ENCODE data around the gene TGDS.
"Not testable (repeated sequence)": the region's sequence is repeated elsewhere in the genome, so short reads cannot be mapped to it uniquely, and the experiment has no call there.

Gene TGDS, protein sequence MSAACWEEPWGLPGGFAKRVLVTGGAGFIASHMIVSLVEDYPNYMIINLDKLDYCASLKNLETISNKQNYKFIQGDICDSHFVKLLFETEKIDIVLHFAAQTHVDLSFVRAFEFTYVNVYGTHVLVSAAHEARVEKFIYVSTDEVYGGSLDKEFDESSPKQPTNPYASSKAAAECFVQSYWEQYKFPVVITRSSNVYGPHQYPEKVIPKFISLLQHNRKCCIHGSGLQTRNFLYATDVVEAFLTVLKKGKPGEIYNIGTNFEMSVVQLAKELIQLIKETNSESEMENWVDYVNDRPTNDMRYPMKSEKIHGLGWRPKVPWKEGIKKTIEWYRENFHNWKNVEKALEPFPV

DNA sequence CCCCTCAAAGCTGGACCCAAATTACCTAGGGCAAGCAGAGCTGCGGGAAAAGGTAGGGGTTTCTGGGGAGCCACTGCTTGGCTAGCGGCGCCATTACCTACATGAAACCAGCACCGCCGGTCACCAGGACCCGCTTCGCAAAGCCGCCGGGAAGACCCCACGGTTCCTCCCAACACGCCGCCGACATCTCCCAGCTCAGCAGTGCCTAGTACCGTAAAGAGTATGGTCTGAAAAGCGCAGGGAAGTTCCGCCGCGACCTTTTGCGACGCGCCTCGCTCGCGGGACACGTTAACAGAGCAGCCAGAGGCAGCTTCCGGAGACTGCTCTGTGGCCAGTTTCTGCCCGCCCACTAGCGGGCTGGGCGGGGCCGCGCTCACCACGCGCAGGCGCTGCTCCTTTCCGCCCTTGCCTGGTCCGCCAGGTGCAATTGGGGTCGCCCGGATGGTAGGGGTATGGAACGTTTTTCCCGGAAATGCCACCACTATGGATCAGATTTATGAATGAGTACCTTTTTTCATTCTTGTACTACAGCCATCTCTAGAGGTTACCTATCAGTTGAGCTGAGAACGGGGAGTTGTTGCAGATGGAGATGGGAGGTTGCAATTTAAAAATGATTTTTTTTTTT, at the start of gene TGDS:
Gene TGDS, minus strand, starts transcription at position 203 of the 625 bp plus-strand sequence. Its CDS starts 16 bp downstream, at position 187.
- peak; percentile 75 to 98 (median 88) for DNase-seq
- intact Hi-C loops (cut with DNase I), result loop anchor here (5.0 kb wide), 1 partner anchor 44 kb away; no protein-coding TSS in a partner anchor

DNA sequence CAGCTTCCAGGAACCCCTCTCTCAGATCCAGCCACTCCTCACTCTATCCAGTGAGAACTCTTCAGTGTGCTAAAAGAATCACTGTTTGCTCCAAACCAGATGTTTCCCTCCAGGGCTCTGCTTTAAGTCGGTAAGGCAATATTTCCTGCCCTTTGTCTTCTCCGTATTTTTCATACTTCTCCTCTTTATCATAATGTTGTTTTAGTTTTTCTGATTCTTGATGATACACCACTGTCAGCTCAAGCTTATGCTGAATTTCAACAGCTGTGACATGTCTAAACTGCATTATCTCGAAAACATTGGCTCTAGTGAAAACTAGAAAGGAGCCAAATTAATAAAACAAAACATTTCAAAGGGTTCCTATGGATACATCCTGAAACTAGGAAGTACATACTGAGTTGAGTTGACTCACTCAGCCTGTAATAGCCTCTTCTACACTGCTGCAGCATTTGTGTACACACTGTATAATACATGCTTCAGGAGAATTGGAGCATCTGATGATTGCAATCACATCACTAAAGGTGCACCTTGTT, 45.5 kb upstream of the TGDS start:
- DNase-seq, result no peak

DNA sequence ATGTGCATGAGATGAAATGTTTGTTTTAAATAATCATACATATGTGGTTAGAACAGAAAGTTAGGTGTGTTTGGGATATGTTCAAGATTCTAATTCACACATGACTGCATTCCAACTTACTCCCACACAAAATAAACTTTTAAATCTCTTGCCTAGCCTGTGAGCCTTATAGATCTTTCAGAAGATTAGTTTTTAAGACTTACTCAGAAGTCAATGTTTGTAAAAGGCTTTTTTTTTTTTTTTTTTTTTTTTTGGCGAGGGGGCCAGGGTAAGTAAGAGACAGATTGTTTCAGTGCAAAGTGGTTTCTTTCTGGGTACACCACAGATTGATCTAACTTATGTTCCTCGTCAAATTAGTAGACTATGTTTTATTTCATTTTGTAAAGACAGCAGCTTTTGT, 44.8 kb upstream of the TGDS start:
- intact Hi-C loops (cut with DNase I), result no loop called here
- DNase-seq, result no peak

More for the DNA sequence above, 45.5 kb upstream of the TGDS start:
- intact Hi-C loops (cut with DNase I), result no loop called here

DNA sequence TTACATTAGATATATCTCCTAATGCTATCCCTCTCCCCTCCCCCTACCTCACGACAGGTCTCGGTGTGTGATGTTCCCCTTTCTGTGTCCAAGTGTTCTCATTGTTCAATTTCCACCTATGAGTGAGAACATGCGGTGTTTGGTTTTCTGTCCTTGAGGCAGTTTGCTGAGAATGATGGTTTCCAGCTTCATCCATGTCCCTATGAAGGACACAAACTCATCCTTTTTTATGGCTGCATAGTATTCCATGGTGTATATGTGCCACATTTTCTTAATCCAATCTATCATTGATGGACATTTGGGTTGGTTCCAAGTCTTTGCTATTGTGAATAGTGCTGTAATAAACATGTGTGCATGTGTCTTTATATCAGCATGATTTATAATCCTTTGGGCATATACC, 41.7 kb upstream of the TGDS start:
- DNase-seq; intact Hi-C loops (cut with DNase I): not testable (repeated sequence)

DNA sequence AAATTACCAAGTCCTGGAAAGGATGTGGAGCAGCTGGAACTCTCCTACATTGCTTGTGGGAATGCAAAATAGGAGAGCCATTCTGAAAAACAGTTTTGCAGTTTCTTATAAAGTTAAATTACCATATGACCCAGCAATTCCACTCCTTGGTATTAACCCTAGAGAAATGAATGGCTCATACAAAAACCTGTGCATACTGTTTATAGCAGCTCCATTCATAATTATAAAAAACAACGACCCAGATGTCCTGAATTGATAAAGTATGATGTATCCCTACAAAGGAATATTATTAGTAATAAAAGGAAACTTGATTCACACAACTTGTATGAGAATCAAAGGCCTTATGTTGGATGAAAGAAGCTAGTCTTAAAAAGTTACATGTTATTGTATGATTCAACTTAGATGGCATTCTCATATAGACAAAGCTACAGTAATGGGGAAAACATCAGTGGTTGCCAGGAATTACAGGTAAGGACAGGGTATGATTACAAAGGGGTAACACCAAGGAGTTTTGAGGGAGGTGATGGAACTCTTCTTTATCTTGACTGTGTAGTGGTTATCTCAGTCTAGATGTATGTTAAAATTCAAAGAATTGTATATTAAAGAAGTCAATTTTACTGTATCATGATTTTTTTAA, 41.1 kb upstream of the TGDS start:
- intact Hi-C loops (cut with DNase I), result no loop called here
- no peak for DNase-seq

DNA sequence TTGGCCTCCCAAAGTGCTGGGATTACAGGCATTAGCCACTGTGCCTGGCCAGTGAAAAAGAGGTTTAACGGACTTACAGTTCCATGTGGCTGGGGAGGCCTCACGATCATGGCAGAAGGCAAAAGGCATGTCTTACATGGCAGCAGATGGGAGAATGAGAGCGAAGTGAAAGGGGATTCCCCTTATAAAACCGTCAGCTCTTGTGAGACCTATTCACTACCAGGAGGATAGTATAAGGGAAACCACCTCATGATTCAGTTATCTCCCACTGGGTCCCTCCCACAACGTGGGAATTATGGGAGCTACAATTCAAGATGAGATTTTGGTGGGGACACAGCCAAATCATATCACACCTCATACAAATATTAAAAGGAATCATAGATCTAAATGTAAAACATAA, 40.1 kb upstream of the TGDS start:
- DNase-seq; intact Hi-C loops (cut with DNase I): not testable (repeated sequence)

DNA sequence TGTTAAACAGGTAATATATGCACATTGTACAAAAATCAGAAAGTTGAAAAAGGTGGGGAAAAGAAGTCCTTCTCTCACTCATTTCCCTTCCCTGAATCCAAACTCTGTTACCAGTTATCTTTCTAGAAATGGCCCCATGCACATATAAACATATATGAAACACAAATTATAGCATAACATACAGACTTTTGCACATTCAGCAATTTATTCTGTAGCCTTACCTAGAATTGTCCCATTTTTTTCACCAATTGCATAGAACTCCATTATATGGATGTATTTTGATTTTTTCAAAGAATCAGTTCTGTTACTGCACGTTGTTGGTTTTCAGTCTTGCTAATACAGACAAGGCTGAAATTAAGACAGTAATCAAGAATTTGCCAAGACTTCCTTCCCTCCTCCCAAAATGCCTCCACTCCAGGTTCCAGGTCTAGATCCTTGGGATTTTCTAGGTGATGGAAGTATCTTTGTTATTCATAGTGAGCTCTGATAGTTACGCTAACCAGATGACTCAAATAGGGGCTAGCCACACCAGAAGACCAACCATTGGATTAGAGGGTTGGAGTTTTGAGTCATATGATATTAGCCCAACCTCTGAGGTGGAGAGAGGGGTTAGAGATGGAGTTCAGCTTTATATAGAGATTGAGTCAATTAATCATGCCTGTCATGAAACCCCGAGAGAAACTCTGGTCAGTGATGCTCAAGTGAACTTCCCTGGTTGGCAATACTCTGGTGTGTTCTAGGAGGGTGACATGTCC, 36.5 kb upstream of the TGDS start:
- DNase-seq, result no peak
- intact Hi-C loops (cut with DNase I), result no loop called here

DNA sequence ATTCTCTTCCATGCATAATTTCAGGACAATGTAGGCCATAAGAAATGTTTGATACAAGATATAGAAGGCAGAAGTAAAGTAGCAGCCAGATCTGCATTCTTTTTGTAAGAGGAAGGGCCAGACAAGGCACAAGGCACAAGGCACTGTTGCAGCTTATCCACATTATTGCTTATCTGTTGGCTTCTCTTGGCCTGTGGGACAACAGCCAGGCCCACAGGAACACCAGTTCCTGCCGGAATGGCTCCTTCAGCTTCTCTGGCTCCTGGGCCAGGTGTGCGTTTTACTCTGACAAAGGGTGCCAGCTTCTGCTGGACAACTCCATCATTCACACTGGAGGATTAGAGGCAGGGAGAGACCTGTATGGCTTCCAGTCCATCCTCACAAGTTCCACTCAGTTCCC, 34.9 kb upstream of the TGDS start:
- no peak for DNase-seq
- intact Hi-C loops (cut with DNase I), result no loop called here

DNA sequence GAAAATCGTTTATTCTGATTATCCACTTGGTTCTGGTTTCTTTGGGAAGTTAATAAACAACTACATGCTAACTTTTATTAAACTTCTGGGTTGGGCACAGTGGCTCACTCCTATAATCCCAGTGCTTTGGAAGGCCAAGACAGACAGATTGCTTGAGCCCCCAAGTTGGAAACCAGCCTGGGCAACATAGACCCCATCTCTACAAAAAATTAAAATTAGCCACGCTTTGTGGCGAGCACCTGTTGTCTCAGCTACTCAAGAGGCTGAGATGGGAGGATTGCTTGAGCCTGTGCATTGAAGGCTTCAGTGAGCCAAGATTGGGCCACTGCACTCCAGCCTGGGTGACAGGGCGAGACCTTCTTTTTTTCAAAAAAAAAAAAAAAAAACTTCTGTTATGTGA, 27.4 kb upstream of the TGDS start:
- intact Hi-C loops (cut with DNase I), result no loop called here
- DNase-seq, result no peak

DNA sequence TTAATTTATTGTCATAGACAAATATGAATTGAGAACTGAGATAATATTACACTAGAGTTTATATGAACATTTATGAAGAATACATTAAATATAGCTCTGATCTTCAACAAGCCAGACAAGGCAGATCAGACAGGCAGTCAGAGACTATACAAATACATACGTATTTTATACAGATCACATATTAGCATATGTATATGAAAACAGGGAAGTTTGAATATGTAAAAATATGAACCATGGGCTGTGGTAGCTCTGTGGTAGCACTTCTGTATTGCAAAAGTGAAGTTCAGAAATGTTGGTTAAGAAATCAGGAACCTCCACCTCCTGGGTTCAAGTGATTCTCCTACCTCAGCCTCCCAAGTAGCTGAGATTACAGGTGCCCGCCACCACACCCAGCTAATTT, 26.4 kb upstream of the TGDS start:
- intact Hi-C loops (cut with DNase I), result no loop called here
- DNase-seq, result no peak

DNA sequence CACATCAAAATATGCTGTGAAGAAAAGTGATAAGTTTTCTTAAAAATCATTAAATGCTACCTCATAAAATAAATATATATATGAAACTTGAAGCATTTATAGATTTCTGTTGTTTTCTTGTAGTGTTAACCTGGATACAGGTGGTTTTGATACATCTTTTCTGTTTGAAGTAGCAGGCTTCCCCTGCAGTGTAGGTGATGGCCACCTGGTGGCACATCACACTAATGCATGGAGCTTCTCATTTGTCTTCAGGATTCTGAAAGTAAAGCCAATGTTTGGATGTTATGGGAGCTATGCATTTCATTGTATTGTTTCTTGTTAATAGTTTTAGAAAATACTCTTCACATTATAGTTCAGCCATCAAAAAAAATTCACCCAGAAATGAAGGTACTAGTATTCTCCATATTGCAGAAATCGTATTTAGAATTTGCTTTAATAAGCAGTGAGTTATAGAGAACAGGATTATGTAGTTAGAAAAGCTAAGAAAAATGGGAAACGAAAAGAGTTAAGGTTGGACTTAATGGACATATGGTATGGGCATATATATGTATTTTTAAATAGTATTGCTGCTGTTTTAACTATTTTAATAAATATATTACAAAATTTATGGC, 24.4 kb upstream of the TGDS start:
- DNase-seq, result peak in 3 of 10 donors; percentile 14 to 85 (median 19)
- intact Hi-C loops (cut with DNase I), result no loop called here

DNA sequence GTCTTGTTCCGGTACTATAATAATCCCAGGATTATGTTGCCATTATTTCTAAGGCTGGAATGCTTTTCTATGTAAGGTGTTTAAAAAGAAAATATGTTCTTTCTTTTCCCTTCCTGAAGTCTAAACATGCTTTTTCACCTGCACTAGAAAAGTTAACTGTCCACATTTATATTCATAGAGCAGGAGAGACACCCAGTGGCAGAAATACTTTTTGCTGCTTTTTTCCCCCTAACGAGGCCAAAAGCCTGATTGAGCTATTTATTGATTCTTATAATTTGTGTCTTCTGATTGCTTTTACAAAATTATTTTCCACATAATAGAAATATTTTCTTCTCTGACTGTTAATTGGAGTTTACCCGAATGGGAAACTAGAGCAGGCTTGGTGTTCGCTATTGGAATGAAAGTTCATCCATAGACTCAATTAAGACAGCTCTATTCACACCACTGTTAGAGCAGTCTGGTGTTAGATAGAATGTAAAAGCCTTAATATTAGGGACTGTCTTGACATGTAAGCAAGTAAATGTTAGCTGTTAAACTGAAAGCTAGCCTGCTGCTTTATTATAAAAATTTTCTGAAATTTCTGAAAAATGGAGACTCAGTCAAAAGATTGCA, 21.5 kb upstream of the TGDS start:
- peak in 1 of 10 donors; percentile 21 for DNase-seq
- intact Hi-C loops (cut with DNase I), result loop anchor here (1.0 kb wide), 1 partner anchor 182 kb away; no protein-coding TSS in a partner anchor

DNA sequence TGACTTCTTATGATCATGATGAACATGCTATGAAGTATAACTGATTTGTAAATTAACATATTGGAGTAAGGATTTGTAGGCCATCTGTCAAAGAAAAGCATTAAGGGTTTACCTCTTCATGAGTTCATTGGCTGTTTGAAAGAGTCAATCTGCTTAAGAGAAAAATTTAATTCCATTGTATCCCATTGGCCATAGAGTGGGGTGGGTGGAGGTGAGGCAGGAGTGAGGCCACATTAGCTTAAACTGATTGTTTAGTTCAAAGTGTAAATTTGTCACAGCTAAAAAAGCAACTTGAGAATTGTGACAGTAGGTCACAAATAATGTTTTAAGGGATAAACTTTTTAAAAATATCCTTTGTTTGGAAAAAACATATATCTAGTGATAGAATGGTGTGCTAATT, 17.1 kb upstream of the TGDS start:
- no peak for DNase-seq
- intact Hi-C loops (cut with DNase I), result no loop called here

DNA sequence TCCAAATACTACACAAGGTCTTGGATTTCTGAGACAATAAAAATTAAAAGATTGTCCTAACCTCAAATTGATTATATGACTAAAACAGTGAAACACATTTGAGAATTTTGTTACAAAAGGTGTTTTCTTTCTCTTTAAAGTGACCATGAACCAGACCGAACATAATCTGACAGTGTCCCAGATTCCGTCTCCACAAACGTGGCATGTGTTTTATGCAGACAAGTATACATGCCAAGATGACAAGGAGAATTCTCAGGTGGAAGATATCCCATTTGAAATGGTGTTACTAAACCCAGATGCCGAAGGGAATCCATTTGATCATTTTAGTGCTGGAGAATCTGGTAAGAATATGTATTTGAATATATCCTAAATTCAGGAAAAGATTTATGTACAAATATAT, 16.1 kb upstream of the TGDS start:
- intact Hi-C loops (cut with DNase I), result no loop called here
- no peak for DNase-seq

DNA sequence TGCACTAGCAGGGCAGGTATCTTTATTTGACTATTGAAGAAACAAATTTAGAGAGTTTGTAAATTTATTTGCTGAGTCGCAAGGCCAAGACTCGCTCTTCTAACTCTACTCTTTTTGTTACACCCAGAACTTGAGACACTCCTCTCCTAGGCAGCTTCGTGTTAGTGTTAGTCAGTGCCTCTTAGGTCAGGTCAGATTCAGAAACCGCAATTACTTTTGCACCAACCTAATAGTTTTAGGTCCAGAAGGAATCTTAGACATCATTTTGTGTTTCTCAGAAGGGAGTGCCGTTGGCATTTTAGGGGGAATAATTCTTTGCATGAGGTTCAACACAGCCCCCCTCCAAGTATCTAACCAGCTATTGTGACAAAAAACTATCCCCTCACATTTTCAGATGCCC, 14.5 kb upstream of the TGDS start:
- intact Hi-C loops (cut with DNase I), result no loop called here
- DNase-seq, result no peak

DNA sequence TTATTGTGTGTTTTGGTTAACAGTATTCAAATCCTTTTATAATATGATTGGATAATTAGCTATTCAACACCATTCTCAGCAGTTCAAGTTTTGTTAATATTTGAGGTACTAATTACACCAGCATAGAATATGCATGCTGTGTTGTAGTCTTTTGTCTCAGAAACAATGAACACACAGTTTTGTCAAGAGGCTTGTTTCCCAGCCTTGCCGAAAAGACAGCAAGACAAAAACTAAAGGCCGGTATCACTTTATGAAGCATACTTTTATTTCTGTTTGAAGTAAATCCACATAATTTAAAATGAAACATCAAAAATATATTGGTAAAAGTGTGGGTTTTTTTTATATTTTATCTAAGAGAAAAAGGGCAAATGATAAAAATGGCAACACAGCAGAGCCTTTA, 13.2 kb upstream of the TGDS start:
- intact Hi-C loops (cut with DNase I), result no loop called here
- no peak for DNase-seq

DNA sequence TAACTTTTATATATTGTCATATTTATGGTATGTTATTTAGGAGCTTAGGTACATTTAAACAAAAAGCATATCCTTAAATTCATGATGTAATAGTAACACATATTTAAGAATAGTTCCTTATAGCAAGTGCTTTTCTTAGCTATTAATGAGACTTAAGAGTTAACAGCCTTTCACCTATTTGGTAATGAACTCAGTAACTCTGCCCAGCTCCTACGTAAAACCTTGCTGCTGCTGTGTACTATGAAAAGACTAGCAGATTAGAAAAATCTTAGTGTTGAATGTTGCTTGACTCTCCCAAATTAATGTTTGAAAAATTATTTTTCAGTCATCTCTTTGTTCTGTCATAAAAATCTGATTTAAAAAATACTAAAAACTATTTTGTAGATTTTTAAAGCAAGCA, 12.6 kb upstream of the TGDS start:
- intact Hi-C loops (cut with DNase I), result no loop called here
- DNase-seq, result no peak

DNA sequence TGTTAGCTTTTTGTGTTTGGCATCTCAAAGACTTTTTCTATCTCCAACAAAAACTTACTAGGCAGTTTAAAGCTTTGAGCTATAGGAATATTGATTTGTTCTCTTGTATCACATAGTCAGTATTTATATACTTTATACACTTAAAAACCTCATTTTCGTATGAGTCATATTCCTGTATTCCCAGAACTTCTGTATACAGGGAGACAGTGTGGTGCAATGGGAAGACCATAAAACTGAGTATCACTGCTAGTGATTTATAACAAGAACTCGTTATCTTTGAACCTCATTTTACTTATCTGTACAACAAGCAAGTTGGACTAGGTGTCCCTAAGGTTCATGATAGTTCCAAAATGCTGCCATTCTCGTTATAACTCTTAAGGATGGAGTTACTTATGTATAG, 12.0 kb upstream of the TGDS start:
- intact Hi-C loops (cut with DNase I), result no loop called here
- no peak for DNase-seq

DNA sequence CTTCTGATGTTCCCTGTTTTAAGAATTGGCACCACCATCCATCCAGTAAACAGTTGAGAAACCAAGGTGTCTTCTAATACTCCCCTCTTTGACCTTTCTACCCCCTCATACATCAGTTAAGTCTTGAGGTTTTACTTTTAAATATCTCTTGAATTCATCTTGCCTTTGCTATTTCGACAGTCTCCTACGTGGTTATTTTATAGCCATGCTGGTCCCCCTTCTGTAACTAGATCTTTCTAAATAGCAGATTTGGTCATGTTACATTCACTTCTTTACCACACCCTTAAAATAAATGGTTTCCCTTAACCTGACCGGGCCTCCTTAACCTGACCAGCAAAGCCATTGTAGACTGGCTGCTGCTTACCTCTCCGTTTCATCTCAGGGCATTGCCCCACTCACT, 11.1 kb upstream of the TGDS start:
- intact Hi-C loops (cut with DNase I), result no loop called here
- no peak for DNase-seq

DNA sequence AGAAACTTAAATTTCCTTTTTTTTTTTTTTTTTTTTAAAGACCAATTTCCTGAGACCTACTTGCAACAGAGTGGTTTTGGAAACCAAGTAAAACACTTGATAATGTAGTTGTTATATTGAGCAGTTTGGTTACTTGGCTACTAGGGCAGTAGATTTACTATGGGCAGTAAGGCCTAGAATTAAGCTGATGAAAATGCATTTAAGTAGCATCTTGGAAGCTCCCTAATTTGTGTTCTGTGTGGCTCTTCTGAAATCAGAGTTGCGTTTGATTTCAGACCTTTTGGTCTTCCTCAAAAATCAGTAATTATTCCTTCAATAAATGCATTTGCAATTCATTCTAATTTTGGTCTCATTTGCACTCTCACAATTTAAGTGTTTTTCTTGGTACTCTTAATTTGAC, 6.5 kb upstream of the TGDS start:
- no peak for DNase-seq
- intact Hi-C loops (cut with DNase I), result no loop called here

Data from posterior cingulate gyrus (tissue), 11 donors.